ENCODE measurements around the gene IFNG-AS1. TPM values are rescaled to one million over a fixed set of nuclear protein-coding genes. Genes with fewer than 3 reads are reported as not detected.

The IFNG-AS1 gene
- total and polyA plus RNA-seq, 7 donors = 0.29 TPM; not detected in 6

- Histone ChIP-seq H3K4me3 (no peak overlapping the region), H3K27me3 (no peaks in the 10 kb centered on the region), H3K36me3 (no peaks in the 10 kb centered on the region), H3K9me3 (no peaks in the 10 kb centered on the region), H3K27ac (no peak overlapping the region), H3K4me1 (no peaks in the 10 kb centered on the region)
- DNase-seq = no peak
- no peak for TF ChIP-seq EP300 (IDR thresholded peaks at IDR 0.05)
- no peak for TF ChIP-seq CTCF (IDR thresholded peaks at IDR 0.05)
- TF ChIP-seq POLR2AphosphoS5 (IDR thresholded peaks at IDR 0.05) = no peak
- TF ChIP-seq POLR2A (IDR thresholded peaks at IDR 0.05) = no peak
- intact Hi-C loops (cut with DNase I) = no loop called here
- WGBS, 2 donors = 80 to 85% methylated on average over 6 of the region's 6 CpGs
Measured at GRCh38 chr12:68020049-68020448, 30.8 kb downstream of the IFNG-AS1 start.

GRCh38 chr12:68020699-68021098, 31.5 kb downstream of the IFNG-AS1 start:
- Histone ChIP-seq H3K27me3 (no peaks in the 10 kb centered on the region), H3K4me1 (no peaks in the 10 kb centered on the region), H3K36me3 (no peaks in the 10 kb centered on the region), H3K27ac (no peak overlapping the region), H3K9me3 (no peaks in the 10 kb centered on the region), H3K4me3 (no peak overlapping the region)
- intact Hi-C loops (cut with DNase I) = no loop called here
- DNase-seq = no peak
- TF ChIP-seq CTCF (IDR thresholded peaks at IDR 0.05) = no peak
- no peak for TF ChIP-seq POLR2AphosphoS5 (IDR thresholded peaks at IDR 0.05)
- TF ChIP-seq EP300 (IDR thresholded peaks at IDR 0.05) = no peak
- TF ChIP-seq POLR2A (IDR thresholded peaks at IDR 0.05) = no peak
- WGBS, 2 donors = 82 to 85% methylated on average over 5 of the region's 5 CpGs

GRCh38 chr12:68028647-68029046, 39.4 kb downstream of the IFNG-AS1 start:
- Histone ChIP-seq H3K27me3 (no peaks in the 10 kb centered on the region), H3K4me1 (no peaks in the 10 kb centered on the region), H3K27ac (no peak overlapping the region), H3K36me3 (no peaks in the 10 kb centered on the region), H3K9me3 (no peaks in the 10 kb centered on the region), H3K4me3 (no peak overlapping the region)
- WGBS, 2 donors = 82 to 87% methylated on average over 7 of the region's 7 CpGs
- DNase-seq = no peak
- intact Hi-C loops (cut with DNase I) = no loop called here
- TF ChIP-seq CTCF (IDR thresholded peaks at IDR 0.05) (no peak), EP300 (IDR thresholded peaks at IDR 0.05) (no peak), POLR2AphosphoS5 (IDR thresholded peaks at IDR 0.05) (no peak), POLR2A (IDR thresholded peaks at IDR 0.05) (no peak)

- no peaks in the 10 kb centered on the region for H3K36me3 ChIP-seq
- no peaks in the 10 kb centered on the region for H3K9me3 ChIP-seq
- intact Hi-C loops (cut with DNase I) = no loop called here
- no peak for TF ChIP-seq POLR2AphosphoS5 (IDR thresholded peaks at IDR 0.05)
- no peaks in the 10 kb centered on the region for H3K4me1 ChIP-seq
- 67 to 69% methylated on average over 1 of the region's 1 CpG for WGBS, 2 donors
- no peak for DNase-seq
- H3K27me3 ChIP-seq = no peaks in the 10 kb centered on the region
- H3K4me3 ChIP-seq = no peak overlapping the region
- no peak overlapping the region for H3K27ac ChIP-seq
Measured at GRCh38 chr12:68030248-68030647, 41.0 kb downstream of the IFNG-AS1 start.

GRCh38 chr12:68031174-68031573, 41.9 kb downstream of the IFNG-AS1 start:
- Histone ChIP-seq H3K9me3 (no peaks in the 10 kb centered on the region), H3K4me1 (no peaks in the 10 kb centered on the region), H3K4me3 (no peak overlapping the region), H3K36me3 (no peaks in the 10 kb centered on the region), H3K27ac (no peak overlapping the region), H3K27me3 (no peaks in the 10 kb centered on the region)
- WGBS, 2 donors = 91 to 95% methylated on average over 3 of the region's 3 CpGs
- TF ChIP-seq POLR2A (IDR thresholded peaks at IDR 0.05) (no peak), CTCF (IDR thresholded peaks at IDR 0.05) (no peak), POLR2AphosphoS5 (IDR thresholded peaks at IDR 0.05) (no peak), EP300 (IDR thresholded peaks at IDR 0.05) (no peak)
- DNase-seq = no peak
- intact Hi-C loops (cut with DNase I) = no loop called here
